ENCODE measurements around the gene STAG1.

DNA sequence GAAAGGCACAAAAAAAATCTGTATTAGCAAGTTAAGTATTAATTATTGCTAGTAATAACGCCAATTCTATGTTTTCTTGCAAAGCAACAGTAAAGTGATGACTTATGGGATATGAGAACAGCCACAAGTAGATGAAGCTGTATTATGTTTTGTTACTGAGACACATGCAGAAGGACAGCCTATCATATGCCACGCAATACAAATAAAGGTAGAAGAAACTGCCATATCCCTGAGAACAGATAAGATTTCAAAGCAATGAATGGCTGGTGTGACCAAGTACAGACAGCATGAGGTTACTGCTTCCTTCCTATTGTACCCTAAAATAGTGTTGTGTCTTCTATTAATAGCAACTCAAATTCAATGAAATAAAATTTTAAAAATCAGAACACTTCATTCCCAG, 26.7 kb downstream of the STAG1 start:
- TF ChIP-seq, protein P1, sequence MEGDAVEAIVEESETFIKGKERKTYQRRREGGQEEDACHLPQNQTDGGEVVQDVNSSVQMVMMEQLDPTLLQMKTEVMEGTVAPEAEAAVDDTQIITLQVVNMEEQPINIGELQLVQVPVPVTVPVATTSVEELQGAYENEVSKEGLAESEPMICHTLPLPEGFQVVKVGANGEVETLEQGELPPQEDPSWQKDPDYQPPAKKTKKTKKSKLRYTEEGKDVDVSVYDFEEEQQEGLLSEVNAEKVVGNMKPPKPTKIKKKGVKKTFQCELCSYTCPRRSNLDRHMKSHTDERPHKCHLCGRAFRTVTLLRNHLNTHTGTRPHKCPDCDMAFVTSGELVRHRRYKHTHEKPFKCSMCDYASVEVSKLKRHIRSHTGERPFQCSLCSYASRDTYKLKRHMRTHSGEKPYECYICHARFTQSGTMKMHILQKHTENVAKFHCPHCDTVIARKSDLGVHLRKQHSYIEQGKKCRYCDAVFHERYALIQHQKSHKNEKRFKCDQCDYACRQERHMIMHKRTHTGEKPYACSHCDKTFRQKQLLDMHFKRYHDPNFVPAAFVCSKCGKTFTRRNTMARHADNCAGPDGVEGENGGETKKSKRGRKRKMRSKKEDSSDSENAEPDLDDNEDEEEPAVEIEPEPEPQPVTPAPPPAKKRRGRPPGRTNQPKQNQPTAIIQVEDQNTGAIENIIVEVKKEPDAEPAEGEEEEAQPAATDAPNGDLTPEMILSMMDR (conservative IDR thresholded peaks at IDR 0.05 in 1 of 2, IDR thresholded peaks at IDR 0.05 in 1 of 2; ENCODE audit: low read depth in 1 of 2, low read length in 2 of 2) = no peak
- no peak for TF ChIP-seq EZH2 (IDR thresholded peaks at IDR 0.05; ENCODE audit: low read length, missing control alignments)

Measured in fibroblast of lung (primary cell).